A549 (cell line): ENCODE measurements around the gene COG5. TPM values are rescaled to one million over a fixed set of nuclear protein-coding genes. Genes with fewer than 3 reads are reported as not detected.

ENCODE experiments used
- ATAC-seq, 2 experiments: fragments of 200-7000 bp in 1 of 2; fragments of >200 bp in 1 of 2; cut with Nextera tagmentation in 1 of 2; cut with Tn5 transposase in 1 of 2; 3 replicates each; pipeline versions ENCODE4 v1.8.0 to v1.9.1; 2018 to 2020; ENCODE audit warnings: mild to moderate bottlenecking in 1 of 2, moderate library complexity in 1 of 2
- CTCF ChIA-PET: fragments of 300-600 bp; sonication (Branson Sonifier 250); formaldehyde crosslinking; extraction: SDS; loops from one replicate; lab custom pipeline; 2021; ENCODE audit warnings: antibody characterized with exemption, inconsistent platforms; lab: Yijun Ruan, JAX
- POLR2A ChIA-PET: fragments of 350-600 bp; formaldehyde crosslinking; extraction: SDS; loops from one replicate; lab custom pipeline; 2021; ENCODE audit warnings: antibody characterized with exemption, inconsistent platforms; lab: Yijun Ruan, JAX
- DNase-seq, 2 experiments: peaks; one replicate each; pipeline versions ENCODE4 v3.0.0 to v3.0.0-alpha.2; 2011 to 2016; ENCODE audit warnings: low read depth in 1 of 2, low spot score in 1 of 2
- FAIRE-seq: peaks from 2 replicates; lab custom pipeline; 2011; peaks lifted over from hg19 to GRCh38; lab: Jason Lieb, UNC
- H3K27ac ChIP-seq, 2 experiments: fragments of >200 bp; sonication (Bioruptor Twin); formaldehyde crosslinking; 3 replicates each; pipeline ENCODE4 v1.5.1; 2016 to 2017
- H3K4me1 ChIP-seq: fragments of >200 bp; sonication (Bioruptor Twin); formaldehyde crosslinking; 3 replicates; pipeline ENCODE4 v1.6.1; 2016
- H3K4me2 ChIP-seq: fragments of >200 bp; sonication (Bioruptor Twin); formaldehyde crosslinking; 3 replicates; pipeline ENCODE4 v1.6.1; 2016
- H3K4me3 ChIP-seq: fragments of >200 bp; sonication (Bioruptor Twin); formaldehyde crosslinking; 3 replicates; pipeline ENCODE4 v1.5.1; 2016
- H3K9me3 ChIP-seq: fragments of >200 bp; sonication (Bioruptor Twin); formaldehyde crosslinking; 3 replicates; pipeline ENCODE4 v1.6.1; 2016
- BCL3 ChIP-seq: fragments of >200 bp; sonication (Bioruptor Twin); formaldehyde crosslinking; IDR thresholded peaks from 3 replicates; pipeline ENCODE4 v1.6.1; 2016
- CBX8 ChIP-seq: fragments of 200-600 bp; sonication (generic); IDR thresholded peaks from 2 replicates; pipeline ENCODE4 v1.6.1; 2016
- CHD2 ChIP-seq: fragments of 150-350 bp; IDR thresholded peaks from 2 replicates; pipeline ENCODE4 v1.6.1; 2014; ENCODE audit warnings: low read length; ENCODE audit not compliant: partially characterized antibody
- CHD4 ChIP-seq: fragments of 200-600 bp; sonication (generic); IDR thresholded peaks from 2 replicates; pipeline ENCODE4 v1.6.1; 2016; ENCODE audit warnings: antibody characterized with exemption, mild to moderate bottlenecking, borderline replicate concordance
- ESRRA ChIP-seq: fragments of 150-350 bp; IDR thresholded peaks from 2 replicates; pipeline ENCODE4 v1.6.1; 2014; ENCODE audit warnings: mild to moderate bottlenecking, low read length, borderline replicate concordance
- FOSB ChIP-seq: fragments of 250-450 bp; sonication (Bioruptor Pico); IDR thresholded peaks from 2 replicates; pipeline ENCODE4 v1.5.0; 2020; ENCODE audit warnings: mild to moderate bottlenecking, moderate library complexity
- FOSL2 ChIP-seq, 2 experiments: fragments of 450-650 bp in 1 of 2; fragments of >200 bp in 1 of 2; sonication (Bioruptor Twin) in 1 of 2; formaldehyde crosslinking; IDR thresholded peaks; 2 replicates each; pipeline versions ENCODE4 v1.5.0 to v1.6.1; 2016 to 2020; ENCODE audit warnings: mild to moderate bottlenecking in 1 of 2, moderate library complexity in 1 of 2
- FOXS1 ChIP-seq: fragments of 250-450 bp; sonication (Bioruptor Pico); IDR thresholded peaks from 2 replicates; pipeline ENCODE4 v1.5.0; 2020; ENCODE audit warnings: mild to moderate bottlenecking, moderate library complexity
- HDAC2 ChIP-seq: fragments of 200-600 bp; sonication (generic); IDR thresholded peaks from 2 replicates; pipeline ENCODE4 v1.6.1; 2016
- HES2 ChIP-seq: fragments of >200 bp; sonication (Bioruptor Twin); formaldehyde crosslinking; IDR thresholded peaks from 2 replicates; pipeline ENCODE4 v1.6.1; 2016
- HEYL ChIP-seq: fragments of 250-450 bp; sonication (Bioruptor Pico); IDR thresholded peaks from 2 replicates; pipeline ENCODE4 v1.8.0; 2021; ENCODE audit warnings: mild to moderate bottlenecking, moderate library complexity
- HOXB13 ChIP-seq: fragments of 250-450 bp; sonication (Bioruptor Pico); IDR thresholded peaks from 2 replicates; pipeline ENCODE4 v1.5.0; 2020; ENCODE audit warnings: low read depth, mild to moderate bottlenecking, moderate library complexity
- JUN ChIP-seq, 2 experiments: fragments of >200 bp; sonication (Bioruptor Twin); formaldehyde crosslinking; IDR thresholded peaks; 2 replicates in 1 of 2; 3 replicates in 1 of 2; pipeline ENCODE4 v1.6.1; 2016 to 2017
- JUNB ChIP-seq: fragments of >200 bp; sonication (Bioruptor Twin); formaldehyde crosslinking; IDR thresholded peaks from 2 replicates; pipeline ENCODE4 v1.6.1; 2016
- KDM1A ChIP-seq: fragments of 200-600 bp; sonication (generic); IDR thresholded peaks from 2 replicates; pipeline ENCODE4 v1.6.1; 2016; ENCODE audit warnings: low read depth, mild to moderate bottlenecking
- MAFK ChIP-seq: fragments of 450-650 bp; IDR thresholded peaks from 2 replicates; pipeline ENCODE4 v1.6.1; 2014; ENCODE audit not compliant: partially characterized antibody
- MAX ChIP-seq: IDR thresholded peaks from 2 replicates; pipeline ENCODE4 v1.6.1; 2012
- PHF8 ChIP-seq: fragments of 200-600 bp; sonication (generic); IDR thresholded peaks from 2 replicates; pipeline ENCODE4 v1.6.1; 2016; ENCODE audit warnings: low read depth, mild to moderate bottlenecking, antibody characterized with exemption, moderate library complexity, borderline replicate concordance
- POLR2A ChIP-seq: IDR thresholded peaks from 2 replicates; pipeline ENCODE4 v1.6.1; 2012; ENCODE audit warnings: mild to moderate bottlenecking, low read length
- RFX5 ChIP-seq: fragments of 450-650 bp; IDR thresholded peaks from 2 replicates; pipeline ENCODE4 v1.7.1; 2014; ENCODE audit warnings: antibody characterized with exemption, mild to moderate bottlenecking, moderate library complexity
- SREBF2 ChIP-seq: fragments of 450-650 bp; IDR thresholded peaks from 2 replicates; pipeline ENCODE4 v1.6.1; 2014; ENCODE audit warnings: mild to moderate bottlenecking, moderate library complexity
- TFCP2L1 ChIP-seq: fragments of 250-450 bp; sonication (Bioruptor Pico); IDR thresholded peaks from 2 replicates; pipeline ENCODE4 v1.5.0; 2021; ENCODE audit warnings: mild to moderate bottlenecking
- TP53 ChIP-seq: fragments of 250-450 bp; sonication (Bioruptor Pico); IDR thresholded peaks from 2 replicates; pipeline ENCODE4 v1.5.0; 2021; ENCODE audit warnings: mild to moderate bottlenecking, moderate library complexity
- ZC3H11A ChIP-seq: fragments of 450-650 bp; IDR thresholded peaks from 2 replicates; pipeline ENCODE4 v1.6.1; 2014; ENCODE audit warnings: antibody characterized with exemption, mild to moderate bottlenecking
- WGBS: methylation state at CpG from one replicate; pipeline ENCODE4 v1.1.6; 2017; ENCODE audit errors: missing lambda C conversion rate; 5-methylcytosine and 5-hydroxymethylcytosine counted together
- polyA plus RNA-seq, 4 experiments: library from polyadenylated mRNA; depleted of rRNA in 3 of 4; stranded (reverse); fragments of >200 nt; fragmentation: RNase III in 1 of 4; extraction: RNeasy Plus Mini Kit Qiagen cat#74134 plus additional on column Dnase treatment in 1 of 4; gene quantifications; 2 replicates in 3 of 4; 3 replicates in 1 of 4; pipeline ENCODE4 v1.2.3, GENCODE V29; 2011 to 2017
- TF ChIP-seq, protein P1 (sequence below): fragments of 200-600 bp; sonication (generic); IDR thresholded peaks from 2 replicates; pipeline ENCODE4 v1.6.1; 2016; ENCODE audit warnings: antibody characterized with exemption, mild to moderate bottlenecking, moderate library complexity
- TF ChIP-seq, protein P2 (sequence below): fragments of 450-650 bp; IDR thresholded peaks from 2 replicates; pipeline ENCODE4 v1.6.1; 2014; ENCODE audit warnings: antibody characterized with exemption
- TF ChIP-seq, protein P3 (sequence below): IDR thresholded peaks from 2 replicates; pipeline ENCODE4 v1.6.1; 2012; ENCODE audit warnings: low read depth, borderline replicate concordance
- TF ChIP-seq, protein P4 (sequence below): fragments of 150-350 bp; IDR thresholded peaks from 2 replicates; pipeline ENCODE4 v1.6.1; 2014; ENCODE audit warnings: low read depth, mild to moderate bottlenecking, low read length
- TF ChIP-seq, protein P5 (sequence below): IDR thresholded peaks from 2 replicates; pipeline ENCODE4 v1.6.1; 2012

The COG5 gene
- polyA plus RNA-seq, 2 of the 4 experiments (the other 2 are of a cell fraction), result 22.5 to 44.0 TPM

GRCh38 chr7:107396990-107397389 lies 166.7 kb downstream of the COG5 start:
- TF ChIP-seq HOXB13 (CRISPR knock-in tag), result no peak
- no peak for TF ChIP-seq BCL3
- TF ChIP-seq, protein P1, sequence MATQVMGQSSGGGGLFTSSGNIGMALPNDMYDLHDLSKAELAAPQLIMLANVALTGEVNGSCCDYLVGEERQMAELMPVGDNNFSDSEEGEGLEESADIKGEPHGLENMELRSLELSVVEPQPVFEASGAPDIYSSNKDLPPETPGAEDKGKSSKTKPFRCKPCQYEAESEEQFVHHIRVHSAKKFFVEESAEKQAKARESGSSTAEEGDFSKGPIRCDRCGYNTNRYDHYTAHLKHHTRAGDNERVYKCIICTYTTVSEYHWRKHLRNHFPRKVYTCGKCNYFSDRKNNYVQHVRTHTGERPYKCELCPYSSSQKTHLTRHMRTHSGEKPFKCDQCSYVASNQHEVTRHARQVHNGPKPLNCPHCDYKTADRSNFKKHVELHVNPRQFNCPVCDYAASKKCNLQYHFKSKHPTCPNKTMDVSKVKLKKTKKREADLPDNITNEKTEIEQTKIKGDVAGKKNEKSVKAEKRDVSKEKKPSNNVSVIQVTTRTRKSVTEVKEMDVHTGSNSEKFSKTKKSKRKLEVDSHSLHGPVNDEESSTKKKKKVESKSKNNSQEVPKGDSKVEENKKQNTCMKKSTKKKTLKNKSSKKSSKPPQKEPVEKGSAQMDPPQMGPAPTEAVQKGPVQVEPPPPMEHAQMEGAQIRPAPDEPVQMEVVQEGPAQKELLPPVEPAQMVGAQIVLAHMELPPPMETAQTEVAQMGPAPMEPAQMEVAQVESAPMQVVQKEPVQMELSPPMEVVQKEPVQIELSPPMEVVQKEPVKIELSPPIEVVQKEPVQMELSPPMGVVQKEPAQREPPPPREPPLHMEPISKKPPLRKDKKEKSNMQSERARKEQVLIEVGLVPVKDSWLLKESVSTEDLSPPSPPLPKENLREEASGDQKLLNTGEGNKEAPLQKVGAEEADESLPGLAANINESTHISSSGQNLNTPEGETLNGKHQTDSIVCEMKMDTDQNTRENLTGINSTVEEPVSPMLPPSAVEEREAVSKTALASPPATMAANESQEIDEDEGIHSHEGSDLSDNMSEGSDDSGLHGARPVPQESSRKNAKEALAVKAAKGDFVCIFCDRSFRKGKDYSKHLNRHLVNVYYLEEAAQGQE, result no peak
- no peak for TF ChIP-seq CHD4
- TF ChIP-seq, protein P2, sequence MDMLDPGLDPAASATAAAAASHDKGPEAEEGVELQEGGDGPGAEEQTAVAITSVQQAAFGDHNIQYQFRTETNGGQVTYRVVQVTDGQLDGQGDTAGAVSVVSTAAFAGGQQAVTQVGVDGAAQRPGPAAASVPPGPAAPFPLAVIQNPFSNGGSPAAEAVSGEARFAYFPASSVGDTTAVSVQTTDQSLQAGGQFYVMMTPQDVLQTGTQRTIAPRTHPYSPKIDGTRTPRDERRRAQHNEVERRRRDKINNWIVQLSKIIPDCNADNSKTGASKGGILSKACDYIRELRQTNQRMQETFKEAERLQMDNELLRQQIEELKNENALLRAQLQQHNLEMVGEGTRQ, result no peak
- TF ChIP-seq, protein P3, sequence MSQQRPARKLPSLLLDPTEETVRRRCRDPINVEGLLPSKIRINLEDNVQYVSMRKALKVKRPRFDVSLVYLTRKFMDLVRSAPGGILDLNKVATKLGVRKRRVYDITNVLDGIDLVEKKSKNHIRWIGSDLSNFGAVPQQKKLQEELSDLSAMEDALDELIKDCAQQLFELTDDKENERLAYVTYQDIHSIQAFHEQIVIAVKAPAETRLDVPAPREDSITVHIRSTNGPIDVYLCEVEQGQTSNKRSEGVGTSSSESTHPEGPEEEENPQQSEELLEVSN, result no peak
- no peak for TF ChIP-seq TFCP2L1
- TF ChIP-seq HEYL, result no peak
- TF ChIP-seq FOSL2 (IDR thresholded peaks at IDR 0.05), result no peak
- TF ChIP-seq FOSL2 (CRISPR knock-in tag; IDR thresholded peaks at IDR 0.05), result no peak
- TF ChIP-seq FOXS1 (CRISPR knock-in tag), result no peak
- TF ChIP-seq SREBF2, result no peak
- TF ChIP-seq TP53 (CRISPR knock-in tag), result no peak
- TF ChIP-seq HES2, result no peak
- TF ChIP-seq CBX8, result no peak
- TF ChIP-seq FOSB (CRISPR knock-in tag), result no peak
- TF ChIP-seq MAFK, result no peak
- no peak for TF ChIP-seq KDM1A
- TF ChIP-seq, protein P4, sequence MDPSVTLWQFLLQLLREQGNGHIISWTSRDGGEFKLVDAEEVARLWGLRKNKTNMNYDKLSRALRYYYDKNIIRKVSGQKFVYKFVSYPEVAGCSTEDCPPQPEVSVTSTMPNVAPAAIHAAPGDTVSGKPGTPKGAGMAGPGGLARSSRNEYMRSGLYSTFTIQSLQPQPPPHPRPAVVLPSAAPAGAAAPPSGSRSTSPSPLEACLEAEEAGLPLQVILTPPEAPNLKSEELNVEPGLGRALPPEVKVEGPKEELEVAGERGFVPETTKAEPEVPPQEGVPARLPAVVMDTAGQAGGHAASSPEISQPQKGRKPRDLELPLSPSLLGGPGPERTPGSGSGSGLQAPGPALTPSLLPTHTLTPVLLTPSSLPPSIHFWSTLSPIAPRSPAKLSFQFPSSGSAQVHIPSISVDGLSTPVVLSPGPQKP, result no peak
- TF ChIP-seq, all 56 proteins: peak for 0
- CTCF ChIA-PET, result no interaction called here
- FAIRE-seq, result no peak
- Histone ChIP-seq H3K9me3 (no peaks in the 10 kb centered on the region), H3K4me1 (no peaks in the 10 kb centered on the region), H3K27ac (no peak overlapping the region), H3K4me2 (no peak overlapping the region), H3K4me3 (no peak overlapping the region)
- POLR2A ChIA-PET, result no interaction called here
- WGBS, result 91% methylated on average over 2 of the region's 2 CpGs
- DNase-seq, result no peak
- no peak for ATAC-seq

GRCh38 chr7:107396081-107396480 lies 167.6 kb downstream of the COG5 start:
- DNase-seq (no peak), FAIRE-seq (no peak), ATAC-seq (no peak)
- H3K4me2 ChIP-seq, result no peak overlapping the region
- 93% methylated on average over 1 of the region's 1 CpG for WGBS
- no peaks in the 10 kb centered on the region for H3K9me3 ChIP-seq
- CTCF ChIA-PET, result interaction anchor here (2.0 kb wide), 1 partner anchor 8 kb away, joined by 5 read pairs; no protein-coding TSS in a partner anchor
- POLR2A ChIA-PET, result interaction anchor here (0.5 kb wide), 1 partner anchor 81 kb away, joined by 3 read pairs; no protein-coding TSS in a partner anchor
- H3K27ac ChIP-seq, result no peak overlapping the region
- no peak overlapping the region for H3K4me3 ChIP-seq
- no peaks in the 10 kb centered on the region for H3K4me1 ChIP-seq
- TF ChIP-seq PHF8 (no peak), MAFK (no peak), ZC3H11A (no peak), ESRRA (no peak), MAX (no peak), CHD2 (no peak), JUN (IDR thresholded peaks at IDR 0.05) (no peak), POLR2A (no peak), JUNB (no peak), HDAC2 (no peak), CBX8 (no peak), RFX5 (no peak), HES2 (no peak)
- TF ChIP-seq, protein P2, result no peak
- TF ChIP-seq, protein P5, sequence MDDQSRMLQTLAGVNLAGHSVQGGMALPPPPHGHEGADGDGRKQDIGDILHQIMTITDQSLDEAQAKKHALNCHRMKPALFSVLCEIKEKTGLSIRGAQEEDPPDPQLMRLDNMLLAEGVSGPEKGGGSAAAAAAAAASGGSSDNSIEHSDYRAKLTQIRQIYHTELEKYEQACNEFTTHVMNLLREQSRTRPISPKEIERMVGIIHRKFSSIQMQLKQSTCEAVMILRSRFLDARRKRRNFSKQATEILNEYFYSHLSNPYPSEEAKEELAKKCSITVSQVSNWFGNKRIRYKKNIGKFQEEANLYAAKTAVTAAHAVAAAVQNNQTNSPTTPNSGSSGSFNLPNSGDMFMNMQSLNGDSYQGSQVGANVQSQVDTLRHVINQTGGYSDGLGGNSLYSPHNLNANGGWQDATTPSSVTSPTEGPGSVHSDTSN, result no peak
